B cell (primary cell): ENCODE results near the gene POMT2. TPM values are rescaled to one million over a fixed set of nuclear protein-coding genes. Genes with fewer than 3 reads are reported as not detected.

Source experiments
- ATAC-seq: fragments of 200-7000 bp; cut with Tn5 transposase; one replicate; pipeline ENCODE4 v1.10.0; 2021; ENCODE audit warnings: low read depth, mild to moderate bottlenecking, moderate number of reproducible peaks, moderate library complexity
- CTCF ChIA-PET: fragments of 350-600 bp; sonication (Branson Sonifier 250); formaldehyde crosslinking; loops from one replicate; lab custom pipeline; 2021; ENCODE audit warnings: antibody characterized with exemption, inconsistent platforms; lab: Charles Lee
- POLR2A ChIA-PET: fragments of 350-600 bp; sonication (Branson Sonifier 250); formaldehyde crosslinking; loops from one replicate; lab custom pipeline; 2021; ENCODE audit warnings: antibody characterized with exemption; lab: Charles Lee
- DNase-seq: peaks from one replicate; pipeline ENCODE4 v3.0.0; 2013
- H2AFZ ChIP-seq: 2 replicates; pipeline ENCODE4 v1.6.1; 2012; ENCODE audit warnings: mild to moderate bottlenecking, low read depth, low read length; ENCODE audit not compliant: insufficient read depth, poor library complexity, severe bottlenecking
- H3K27ac ChIP-seq, 2 donors: 1 replicate in 1 of 2; 2 replicates in 1 of 2; pipeline ENCODE4 v1.5.1; 2012 to 2013; ENCODE audit warnings: low read length in 2 of 2, mild to moderate bottlenecking in 2 of 2, moderate library complexity in 1 of 2
- H3K27me3 ChIP-seq, 4 experiments: fragments of 200-600 bp in 1 of 4; sonication (generic) in 1 of 4; replicated peaks in 1 of 4; 1 replicate in 2 of 4; 2 replicates in 2 of 4; pipeline versions ENCODE4 v1.6.1 to v1.7.0; 2013 to 2016; ENCODE audit warnings: low read length in 3 of 4, mild to moderate bottlenecking in 2 of 4, mixed read lengths in 1 of 4, moderate library complexity in 1 of 4; ENCODE audit not compliant: insufficient read depth in 4 of 4, control insufficient read depth in 3 of 4; ENCODE audit errors: control extremely low read depth in 1 of 4
- H3K36me3 ChIP-seq, 2 experiments: replicated peaks in 1 of 2; 1 replicate in 1 of 2; 2 replicates in 1 of 2; pipeline versions ENCODE4 v1.6.1 to v1.7.1; 2013; ENCODE audit warnings: low read length in 1 of 2; ENCODE audit not compliant: insufficient read depth in 2 of 2, control insufficient read depth in 1 of 2; ENCODE audit errors: control extremely low read depth in 1 of 2, extremely low read depth in 1 of 2
- H3K4me1 ChIP-seq, 2 donors: fragments of 200-600 bp in 1 of 2; sonication (generic) in 1 of 2; 1 replicate in 1 of 2; 2 replicates in 1 of 2; pipeline versions ENCODE4 v1.5.1 to v1.6.1; 2013 to 2017; ENCODE audit warnings: low read length in 2 of 2; ENCODE audit not compliant: control insufficient read depth in 2 of 2, insufficient read depth in 2 of 2
- H3K4me2 ChIP-seq: replicated peaks from 2 replicates; pipeline ENCODE3; 2012; ENCODE audit warnings: mild to moderate bottlenecking, low read depth, low read length; ENCODE audit not compliant: poor library complexity, severe bottlenecking
- H3K4me3 ChIP-seq, 5 experiments: fragments of 200-600 bp in 1 of 5; sonication (generic) in 1 of 5; 1 replicate in 3 of 5; 2 replicates in 2 of 5; pipeline versions ENCODE4 v1.5.1 to v1.7.0; 2011 to 2016; ENCODE audit warnings: low read length in 4 of 5, mild to moderate bottlenecking in 4 of 5, low read depth in 2 of 5, control low read depth in 1 of 5, moderate library complexity in 1 of 5; ENCODE audit not compliant: insufficient read depth in 1 of 5; ENCODE audit errors: control extremely low read depth in 1 of 5, extremely low read depth in 1 of 5
- H3K79me2 ChIP-seq: fragments of 200-600 bp; sonication (generic); one replicate; pipeline ENCODE4 v1.6.0; 2016; ENCODE audit warnings: low read length; ENCODE audit not compliant: control insufficient read depth, insufficient read depth
- H3K9ac ChIP-seq: fragments of 200-600 bp; sonication (generic); 2 replicates; pipeline ENCODE4 v1.6.1; 2017; ENCODE audit warnings: mild to moderate bottlenecking, low read length, moderate library complexity
- H3K9me3 ChIP-seq, 3 donors: one replicate each; pipeline versions ENCODE4 v1.6.1 to v1.7.1; 2013; ENCODE audit warnings: low read length in 2 of 3; ENCODE audit not compliant: control insufficient read depth in 2 of 3, insufficient read depth in 1 of 3; ENCODE audit errors: control extremely low read depth in 1 of 3
- H4K20me1 ChIP-seq: 2 replicates; pipeline ENCODE4 v1.6.0; 2012; ENCODE audit warnings: mild to moderate bottlenecking, low read length; ENCODE audit not compliant: insufficient read depth, control insufficient read depth, poor library complexity, severe bottlenecking
- H3K27ac Mint-ChIP-seq: one replicate; pipeline ENCODE4 v1.8.0; 2021; ENCODE audit warnings: mixed read lengths
- H3K27me3 Mint-ChIP-seq: one replicate; pipeline ENCODE4 v1.8.0; 2021; ENCODE audit warnings: mixed read lengths
- H3K4me1 Mint-ChIP-seq: one replicate; pipeline ENCODE4 v1.8.0; 2021; ENCODE audit warnings: mixed read lengths
- H3K4me3 Mint-ChIP-seq: one replicate; pipeline ENCODE4 v1.8.0; 2021; ENCODE audit warnings: mixed read lengths
- H3K9me3 Mint-ChIP-seq: one replicate; pipeline ENCODE4 v1.8.0; 2022; ENCODE audit warnings: mixed read lengths; ENCODE audit not compliant: insufficient read depth
- CTCF ChIP-seq: fragments of 200-600 bp; IDR thresholded peaks from one replicate; pipeline ENCODE4 v1.8.0; 2022; ENCODE audit warnings: antibody characterized with exemption, mild to moderate bottlenecking
- EZH2 ChIP-seq: IDR thresholded peaks from 2 replicates; pipeline ENCODE4 v1.6.1; 2012; ENCODE audit warnings: borderline replicate concordance, low read depth, mild to moderate bottlenecking, moderate library complexity, low read length; ENCODE audit not compliant: insufficient read depth, poor library complexity, severe bottlenecking
- WGBS: methylation state at CpG from one replicate; pipeline ENCODE4 v1.1.5; 2013; ENCODE audit warnings: missing lambda C conversion rate; ENCODE audit not compliant: insufficient coverage; 5-methylcytosine and 5-hydroxymethylcytosine counted together
- intact Hi-C: fragments of 100-400 bp; cut with micrococcal nuclease; formaldehyde crosslinking; loops from one replicate; pipeline ENCODE4 v1.10.0; 2022
- polyA plus RNA-seq: library from polyadenylated mRNA; depleted of rRNA; stranded (reverse); fragments of >200 nt; gene quantifications from 2 replicates; pipeline ENCODE4 v1.2.3, GENCODE V29; 2012
- total RNA-seq, 2 donors: library from RNA; stranded (reverse); fragments of 120-200 nt in 1 of 2; gene quantifications; 1 replicate in 1 of 2; 2 replicates in 1 of 2; pipeline versions ENCODE4 v1.2.3 to v1.2.4, GENCODE V29; 2013 to 2022

Gene POMT2
- total and polyA plus RNA-seq, 2 donors (not counting 1 experiment from before 2014, with no cell fraction given): 14.3 to 36.6 TPM

- ATAC-seq (no peak), DNase-seq (no peak)
- H2AFZ ChIP-seq: no peak overlapping the region
- H3K4me3 ChIP-seq: no peak overlapping the region
- Mint-ChIP-seq H3K4me1 (peaks cover 9% of the 10 kb centered on the region), H3K9me3 (no peaks in the 10 kb centered on the region), H3K27ac (no peak overlapping the region), H3K27me3 (no peaks in the 10 kb centered on the region), H3K4me3 (no peak overlapping the region)
- TF ChIP-seq CTCF: no peak
- no peak for TF ChIP-seq EZH2
- no peaks in the 10 kb centered on the region for H3K27me3 ChIP-seq
- CTCF ChIA-PET: interaction anchor here (1.0 to 1.5 kb wide), 2 partner anchors 9 to 10 kb away, joined by 3 to 4 read pairs; no protein-coding TSS in a partner anchor
- H4K20me1 ChIP-seq: no peaks in the 10 kb centered on the region
- peaks cover 13% of the 10 kb centered on the region for H3K79me2 ChIP-seq
- WGBS: 100% methylated on average over 2 of the region's 11 CpGs
- no peak overlapping the region for H3K4me2 ChIP-seq
- H3K9ac ChIP-seq: no peak overlapping the region
- H3K36me3 ChIP-seq: no peaks in the 10 kb centered on the region
- POLR2A ChIA-PET: no interaction called here
- H3K4me1 ChIP-seq: peaks cover 7 to 10% of the 10 kb centered on the region in 2 donors
- intact Hi-C loops: loop anchor here (10.0 kb wide), 1 partner anchor 1340 kb away; the partner anchor contains the start of genes IFT43 and TGFB3
- H3K27ac ChIP-seq: no peak overlapping the region
- no peaks in the 10 kb centered on the region for H3K9me3 ChIP-seq
Measured at GRCh38 chr14:77324816-77325745, 4.4 kb upstream of the POMT2 start.

DNA sequence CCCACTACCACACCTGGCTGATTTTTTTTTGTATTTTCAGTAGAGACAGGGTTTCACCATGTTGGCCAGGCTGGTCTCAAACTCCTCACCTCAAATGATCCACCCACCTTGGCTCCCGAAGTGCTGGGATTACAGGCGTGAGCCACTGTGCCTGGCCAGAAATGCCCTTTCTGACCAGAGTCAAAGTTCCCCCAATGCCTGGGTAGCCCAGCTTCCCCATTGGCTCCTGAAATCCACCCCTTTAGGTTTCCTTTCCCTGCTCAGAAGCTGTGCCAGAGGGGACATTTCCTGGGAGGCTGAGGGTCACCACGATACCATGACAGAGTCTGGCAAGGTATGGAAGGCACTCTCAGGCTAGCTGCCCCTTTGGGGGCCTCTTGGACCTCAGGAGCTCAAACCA is 3.6 kb upstream of the POMT2 start:
- H3K9ac ChIP-seq: no peak overlapping the region
- no peak overlapping the region for H3K27ac ChIP-seq
- TF ChIP-seq EZH2 (no peak), CTCF (no peak)
- intact Hi-C loops: loop anchor here (10.0 kb wide), 1 partner anchor 1339 kb away; the partner anchor contains the start of genes IFT43 and TGFB3
- no peak overlapping the region for H3K27ac Mint-ChIP-seq
- no peak overlapping the region for H3K4me3 ChIP-seq
- H3K4me3 Mint-ChIP-seq: no peak overlapping the region
- H3K4me1 ChIP-seq: peaks cover 10 to 16% of the 10 kb centered on the region in 2 donors
- H3K4me2 ChIP-seq: no peak overlapping the region
- 100% methylated on average over 3 of the region's 3 CpGs for WGBS
- no peak for DNase-seq
- no peaks in the 10 kb centered on the region for H3K36me3 ChIP-seq
- H4K20me1 ChIP-seq: no peaks in the 10 kb centered on the region
- peaks cover 16% of the 10 kb centered on the region for H3K4me1 Mint-ChIP-seq
- H3K27me3 ChIP-seq: no peaks in the 10 kb centered on the region
- ATAC-seq: no peak
- ChIA-PET CTCF (interaction anchor here (1.0 kb wide), 1 partner anchor 8 kb away, joined by 4 read pairs; no protein-coding TSS in a partner anchor), POLR2A (no interaction called here)
- H3K9me3 ChIP-seq: no peaks in the 10 kb centered on the region
- H2AFZ ChIP-seq: no peak overlapping the region
- H3K9me3 Mint-ChIP-seq: no peaks in the 10 kb centered on the region
- no peaks in the 10 kb centered on the region for H3K27me3 Mint-ChIP-seq
- peaks cover 15% of the 10 kb centered on the region for H3K79me2 ChIP-seq
